Activated CD4-positive, alpha-beta T cell treated with anti-CD3 and anti-CD28 coated beads for 4 hours (primary cell): ENCODE results near the gene BEST2.
A peak's percentile ranks its signal among the peaks of the same experiment; 100 is the strongest.

ENCODE experiments used
- DNase-seq, 2 donors: peaks; one replicate each; pipeline ENCODE4 v3.0.0-alpha.2; 2020

Gene BEST2

GRCh38 chr19:12802267-12803106 lies 50.9 kb downstream of the BEST2 start:
- DNase-seq: no peak

GRCh38 chr19:12804051-12804450 lies 52.5 kb downstream of the BEST2 start:
- DNase-seq: no peak

- DNase-seq: peak; percentile 81 to 85
These were observed 54.9 kb downstream of the BEST2 start, which contains the start of gene RNASEH2A for GRCh38 chr19:12806242-12807081. RNASEH2A (plus strand) TSS chr19:12806584; CDS start chr19:12806674, 90 bp downstream.
